K562 treated with DMSO at 1 percent for 4 hours (cell line): ENCODE results near the gene PCDHA2. TPM values are rescaled to one million over a fixed set of nuclear protein-coding genes. Genes with fewer than 3 reads are reported as not detected.

Source experiments
- total RNA-seq: library from RNA; unstranded; fragments of 300-600 nt; gene quantifications from 2 replicates; pipeline ENCODE4 v1.2.3, GENCODE V29; 2022; ENCODE audit not compliant: insufficient read depth

PCDHA2 gene
- not detected in 2 replicates for total RNA-seq

GRCh38 chr5:140794595-140795258 is at the start of gene PCDHA2:
Gene PCDHA2, plus strand, starts transcription at chr5:140794852.

DNA sequence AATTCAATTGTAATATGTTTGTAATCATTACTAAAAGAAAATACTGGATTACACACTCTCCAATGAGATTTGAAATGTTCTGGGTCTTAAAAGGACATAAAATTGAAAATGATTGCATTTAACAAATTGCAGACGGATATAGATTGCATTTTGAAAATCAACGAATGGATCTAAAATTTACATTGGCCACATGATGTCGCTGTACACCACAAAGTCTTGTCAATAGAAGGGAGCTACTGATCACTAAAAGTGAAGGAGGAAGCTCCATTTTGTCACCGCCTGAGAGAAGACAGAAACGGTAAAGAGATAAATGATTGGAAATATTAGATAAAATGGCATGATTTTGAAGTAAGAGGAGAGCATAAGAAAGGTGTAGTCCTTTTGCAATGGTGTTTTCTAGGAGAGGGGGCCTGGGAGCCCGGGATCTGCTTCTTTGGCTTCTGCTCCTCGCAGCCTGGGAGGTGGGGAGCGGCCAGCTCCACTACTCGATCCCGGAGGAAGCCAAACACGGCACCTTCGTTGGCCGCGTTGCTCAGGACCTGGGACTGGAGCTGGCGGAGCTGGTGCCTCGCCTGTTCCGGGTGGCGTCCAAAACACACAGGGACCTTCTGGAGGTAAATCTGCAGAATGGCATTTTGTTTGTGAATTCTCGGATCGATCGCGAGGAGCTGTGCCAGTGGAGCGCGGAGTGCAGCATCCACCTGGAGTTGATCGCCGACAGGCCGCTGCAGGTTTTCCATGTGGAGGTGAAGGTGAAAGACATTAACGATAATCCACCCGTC is 8.6 kb upstream of the PCDHA2 start, which contains the start of gene PCDHA1:
TSS of gene PCDHA1 (plus strand) at position 236 of the 782 bp plus-strand sequence.

DNA sequence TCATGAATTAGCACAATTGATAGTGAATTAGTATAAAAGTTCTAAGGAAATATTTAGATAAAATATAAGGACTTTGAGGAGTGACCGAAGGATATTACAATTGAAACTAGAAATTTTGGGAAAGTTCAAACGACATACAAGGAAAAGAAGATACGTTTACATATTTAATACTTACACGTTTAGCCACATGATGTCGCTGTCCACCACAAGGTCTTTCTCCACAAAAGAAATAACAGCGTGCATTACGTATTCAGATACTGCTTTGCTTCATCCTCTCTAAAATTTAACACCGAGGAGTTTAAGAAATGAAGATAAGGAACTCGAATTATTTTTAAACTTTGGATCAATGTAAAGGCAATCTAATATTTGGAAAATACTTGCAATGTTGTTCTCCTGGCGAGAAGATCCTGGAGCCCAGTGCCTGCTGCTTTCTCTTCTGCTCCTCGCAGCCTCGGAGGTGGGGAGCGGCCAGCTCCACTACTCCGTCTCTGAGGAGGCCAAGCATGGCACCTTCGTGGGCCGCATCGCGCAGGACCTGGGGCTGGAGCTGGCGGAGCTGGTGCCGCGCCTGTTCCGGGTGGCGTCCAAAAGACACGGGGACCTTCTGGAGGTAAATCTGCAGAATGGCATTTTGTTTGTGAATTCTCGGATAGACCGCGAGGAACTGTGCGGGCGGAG is 6.3 kb downstream of the PCDHA2 start, which contains the start of gene PCDHA3:
TSS of gene PCDHA3 (plus strand) at position 242 of the 678 bp plus-strand sequence.

GRCh38 chr5:140806834-140807775 is 12.5 kb downstream of the PCDHA2 start, which contains the start of gene PCDHA4:
Gene PCDHA4, plus strand, starts transcription at chr5:140807068.

DNA sequence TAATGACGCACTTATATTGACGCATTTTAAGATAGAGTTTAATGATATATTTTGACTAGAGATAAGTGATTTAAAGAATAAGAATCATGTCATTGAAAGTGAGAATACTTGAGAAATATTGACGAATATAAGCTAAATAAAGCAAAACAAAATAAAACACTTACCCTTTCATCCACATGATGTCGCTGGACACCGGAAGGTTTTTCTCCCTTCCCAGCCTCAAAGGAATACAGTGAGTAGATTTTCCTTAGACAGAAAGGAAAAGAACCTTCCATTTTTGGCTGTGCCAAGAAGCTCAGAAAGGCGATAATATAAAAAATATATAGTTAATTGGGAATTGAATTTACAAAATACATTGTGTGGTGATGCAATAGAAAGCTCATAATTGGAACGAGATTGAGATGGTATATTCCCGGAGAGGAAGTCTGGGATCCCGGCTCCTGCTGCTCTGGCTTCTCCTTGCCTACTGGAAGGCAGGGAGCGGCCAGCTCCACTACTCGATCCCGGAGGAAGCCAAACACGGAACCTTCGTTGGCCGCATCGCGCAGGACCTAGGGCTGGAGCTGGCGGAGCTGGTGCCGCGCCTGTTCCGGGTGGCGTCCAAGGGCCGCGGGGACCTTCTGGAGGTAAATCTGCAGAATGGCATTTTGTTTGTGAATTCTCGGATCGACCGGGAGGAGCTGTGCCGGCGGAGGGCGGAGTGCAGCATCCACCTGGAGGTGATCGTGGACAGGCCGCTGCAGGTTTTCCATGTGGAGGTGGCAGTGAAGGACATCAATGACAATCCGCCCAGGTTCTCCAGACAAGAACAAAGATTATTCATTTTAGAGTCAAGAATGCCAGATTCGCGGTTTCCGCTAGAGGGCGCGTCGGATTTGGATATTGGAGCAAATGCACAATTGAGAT is 27.0 kb downstream of the PCDHA2 start, which contains the start of gene PCDHA5:
TSS of gene PCDHA5 (plus strand) at position 239 of the 906 bp plus-strand sequence.

DNA sequence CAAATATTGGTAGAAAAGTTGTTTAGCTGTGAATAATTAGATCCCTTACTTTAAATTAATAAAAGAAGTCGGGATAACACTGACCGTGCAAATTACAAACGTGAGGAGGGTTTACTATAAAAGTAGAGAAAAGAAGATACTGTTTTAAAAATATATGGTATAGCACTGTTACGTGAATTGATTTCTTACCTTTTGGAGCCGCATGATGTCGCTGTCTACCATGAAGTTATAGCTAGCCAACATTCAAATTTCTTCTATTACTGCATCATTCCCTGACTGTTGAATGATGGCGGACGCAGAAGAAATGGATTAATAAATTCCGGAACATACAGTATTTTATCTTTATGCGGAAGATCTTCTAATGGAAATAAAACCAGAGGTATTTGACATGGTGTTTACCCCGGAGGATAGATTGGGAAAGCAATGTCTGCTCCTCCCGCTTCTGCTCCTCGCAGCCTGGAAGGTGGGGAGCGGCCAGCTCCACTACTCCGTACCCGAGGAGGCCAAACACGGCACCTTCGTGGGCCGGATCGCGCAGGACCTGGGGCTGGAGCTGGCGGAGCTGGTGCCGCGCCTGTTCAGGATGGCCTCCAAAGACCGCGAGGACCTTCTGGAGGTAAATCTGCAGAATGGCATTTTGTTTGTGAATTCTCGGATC is 33.2 kb downstream of the PCDHA2 start, which contains the start of gene PCDHA6:
TSS of gene PCDHA6 (plus strand) at position 257 of the 658 bp plus-strand sequence. CDS start at position 389, 132 bp downstream.

GRCh38 chr5:140833993-140834392 is 39.3 kb downstream of the PCDHA2 start, which contains the start of gene PCDHA7:
Gene PCDHA7, plus strand, starts transcription at chr5:140834269. Its CDS starts 115 bp downstream, at chr5:140834384.

GRCh38 chr5:140840978-140841962 is 46.6 kb downstream of the PCDHA2 start, which contains the start of gene PCDHA8:
Gene PCDHA8, plus strand, starts transcription at chr5:140841187. Its CDS starts 135 bp downstream, at chr5:140841322.

Other genes with a start within 250 kb of the PCDHA2 start
- gene EIF4EBP3, start 247.2 kb upstream of the PCDHA2 start, total RNA-seq: 5.1 and 5.3 TPM in 2 replicates
- 24.8 and 27.5 TPM in 2 replicates for gene SRA1, start 237.4 kb upstream of the PCDHA2 start, total RNA-seq
- gene APBB3, start 230.3 kb upstream of the PCDHA2 start, total RNA-seq: 8.4 and 9.2 TPM in 2 replicates
- gene SLC35A4, start 230.0 kb upstream of the PCDHA2 start, total RNA-seq: 110 and 118 TPM in 2 replicates
- 4.9 TPM in 1 of 2 replicates, not detected in the other for gene CD14, start 161.7 kb upstream of the PCDHA2 start, total RNA-seq
- 10.4 and 10.7 TPM in 2 replicates for gene TMCO6, start 155.4 kb upstream of the PCDHA2 start, total RNA-seq
- gene NDUFA2, start 147.2 kb upstream of the PCDHA2 start, total RNA-seq: 172 and 175 TPM in 2 replicates
- 149 and 176 TPM in 2 replicates for gene IK, start 147.0 kb upstream of the PCDHA2 start, total RNA-seq
- 43.1 and 46.0 TPM in 2 replicates for gene WDR55, start 129.9 kb upstream of the PCDHA2 start, total RNA-seq
- gene DND1, start 121.3 kb upstream of the PCDHA2 start, total RNA-seq: 3.3 and 7.0 TPM in 2 replicates
- gene HARS1, start 103.5 kb upstream of the PCDHA2 start, total RNA-seq: 43.5 and 55.6 TPM in 2 replicates
- gene HARS2, start 103.4 kb upstream of the PCDHA2 start, total RNA-seq: 10.2 and 15.1 TPM in 2 replicates
- 34.6 and 43.0 TPM in 2 replicates for gene ZMAT2, start 94.4 kb upstream of the PCDHA2 start, total RNA-seq
- not detected in 2 replicates for gene PCDHA1, start 8.7 kb upstream of the PCDHA2 start, total RNA-seq
- not detected in 2 replicates for gene PCDHA3, start 6.2 kb downstream of the PCDHA2 start, total RNA-seq
- gene PCDHA4, start 12.2 kb downstream of the PCDHA2 start, total RNA-seq: not detected in 2 replicates
- gene PCDHA5, start 26.8 kb downstream of the PCDHA2 start, total RNA-seq: not detected in 2 replicates
- not detected in 2 replicates for gene PCDHA6, start 33.1 kb downstream of the PCDHA2 start, total RNA-seq
- not detected in 2 replicates for gene PCDHA7, start 39.4 kb downstream of the PCDHA2 start, total RNA-seq
- gene PCDHA8, start 46.3 kb downstream of the PCDHA2 start, total RNA-seq: not detected in 2 replicates
- gene PCDHA9, start 53.5 kb downstream of the PCDHA2 start, total RNA-seq: not detected in 2 replicates
- not detected in 2 replicates for gene PCDHA10, start 61.0 kb downstream of the PCDHA2 start, total RNA-seq
- gene PCDHA11, start 74.1 kb downstream of the PCDHA2 start, total RNA-seq: not detected in 2 replicates
- not detected in 2 replicates for gene PCDHA12, start 80.5 kb downstream of the PCDHA2 start, total RNA-seq
- not detected in 2 replicates for gene PCDHA13, start 87.3 kb downstream of the PCDHA2 start, total RNA-seq
- not detected in 2 replicates for gene PCDHAC1, start 131.4 kb downstream of the PCDHA2 start, total RNA-seq
- gene PCDHAC2, start 171.6 kb downstream of the PCDHA2 start, total RNA-seq: not detected in 2 replicates